Activated gamma-delta T cell treated with Interleukin-2 at 50 U/mL for 16 hours (primary cell): ENCODE results near the gene UBE2I.
A peak's percentile ranks its signal among the peaks of the same experiment; 100 is the strongest.

ENCODE experiments used
- DNase-seq: peaks from one replicate; pipeline ENCODE4 v3.0.0-alpha.2; 2020

Gene UBE2I

DNA sequence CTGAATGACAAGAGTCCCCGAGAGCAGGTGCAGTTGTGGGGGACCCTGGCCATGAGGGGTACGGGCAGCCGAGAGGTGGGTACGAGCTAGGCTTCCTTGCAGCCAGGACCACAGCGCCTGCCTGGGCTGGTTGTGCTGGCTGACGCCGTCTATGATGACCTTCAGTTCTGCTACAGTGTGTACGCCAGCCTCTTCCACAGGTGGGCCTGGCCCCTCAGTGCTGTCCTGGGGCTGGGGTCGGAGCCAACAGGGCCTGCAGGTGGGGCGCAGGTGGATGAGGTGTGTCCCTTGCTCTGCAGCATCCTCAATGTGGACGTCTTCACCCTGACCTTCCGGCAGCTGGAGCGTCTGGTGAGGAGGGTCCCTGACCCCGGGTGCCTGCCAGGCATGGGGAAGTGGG lies 35.1 kb downstream of the UBE2I start:
- DNase-seq, result no peak

DNA sequence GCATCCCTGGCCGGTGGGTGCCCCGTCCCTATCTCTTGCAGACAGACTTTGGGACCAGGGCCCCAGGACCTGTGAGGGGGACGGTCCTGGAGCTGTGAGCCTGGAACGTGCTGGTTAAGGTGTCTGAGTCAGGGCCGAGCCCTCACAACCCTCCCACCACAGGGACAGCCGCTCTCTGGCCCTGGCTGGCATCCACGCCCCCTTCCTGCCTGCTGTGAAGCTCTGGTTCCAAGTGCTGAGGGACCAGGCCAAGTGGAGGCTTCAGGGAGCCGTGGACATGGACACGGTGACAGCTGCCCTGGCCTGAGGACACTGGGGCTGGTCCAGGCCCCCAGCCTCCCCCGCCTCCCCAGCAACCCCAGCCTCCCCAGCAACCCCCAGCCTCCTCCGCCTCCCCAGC lies 35.7 kb downstream of the UBE2I start:
- no peak for DNase-seq

DNA sequence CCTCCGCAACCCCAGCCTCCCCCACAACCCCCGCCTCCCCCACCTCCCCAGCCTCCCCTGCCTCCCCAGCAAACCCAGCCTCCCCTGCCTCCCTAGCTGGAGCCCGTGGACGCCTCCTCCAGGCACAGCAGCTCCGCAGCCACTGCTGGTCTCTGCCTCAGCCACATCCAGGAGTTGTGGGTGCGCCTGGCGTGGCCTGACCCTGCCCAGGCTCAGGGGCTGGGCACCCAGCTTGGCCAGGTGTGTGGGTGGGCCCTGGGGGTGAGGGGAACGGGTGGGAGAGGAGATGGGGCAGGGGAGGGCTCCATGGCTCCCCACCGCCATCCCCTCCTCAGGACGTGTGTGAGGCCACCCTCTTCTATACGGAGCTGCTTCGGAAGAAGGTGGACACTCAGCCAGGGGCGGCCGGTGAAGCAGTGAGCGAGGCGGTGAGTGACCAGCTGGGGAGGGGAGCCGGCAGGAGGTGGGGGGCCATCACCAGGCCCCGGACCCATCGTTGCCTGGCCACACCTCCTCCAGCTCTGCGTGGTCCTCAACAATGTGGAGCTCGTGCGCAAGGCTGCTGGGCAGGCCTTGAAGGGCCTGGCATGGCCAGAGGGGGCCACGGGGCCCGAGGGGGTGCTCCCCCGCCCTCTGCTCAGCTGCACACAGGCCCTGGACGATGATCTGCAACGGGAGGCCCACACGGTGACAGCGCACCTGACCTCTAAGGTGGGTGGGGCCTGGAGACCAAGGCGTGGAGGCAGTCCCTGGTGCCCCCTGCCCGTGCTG lies 36.4 kb downstream of the UBE2I start:
- no peak for DNase-seq

DNA sequence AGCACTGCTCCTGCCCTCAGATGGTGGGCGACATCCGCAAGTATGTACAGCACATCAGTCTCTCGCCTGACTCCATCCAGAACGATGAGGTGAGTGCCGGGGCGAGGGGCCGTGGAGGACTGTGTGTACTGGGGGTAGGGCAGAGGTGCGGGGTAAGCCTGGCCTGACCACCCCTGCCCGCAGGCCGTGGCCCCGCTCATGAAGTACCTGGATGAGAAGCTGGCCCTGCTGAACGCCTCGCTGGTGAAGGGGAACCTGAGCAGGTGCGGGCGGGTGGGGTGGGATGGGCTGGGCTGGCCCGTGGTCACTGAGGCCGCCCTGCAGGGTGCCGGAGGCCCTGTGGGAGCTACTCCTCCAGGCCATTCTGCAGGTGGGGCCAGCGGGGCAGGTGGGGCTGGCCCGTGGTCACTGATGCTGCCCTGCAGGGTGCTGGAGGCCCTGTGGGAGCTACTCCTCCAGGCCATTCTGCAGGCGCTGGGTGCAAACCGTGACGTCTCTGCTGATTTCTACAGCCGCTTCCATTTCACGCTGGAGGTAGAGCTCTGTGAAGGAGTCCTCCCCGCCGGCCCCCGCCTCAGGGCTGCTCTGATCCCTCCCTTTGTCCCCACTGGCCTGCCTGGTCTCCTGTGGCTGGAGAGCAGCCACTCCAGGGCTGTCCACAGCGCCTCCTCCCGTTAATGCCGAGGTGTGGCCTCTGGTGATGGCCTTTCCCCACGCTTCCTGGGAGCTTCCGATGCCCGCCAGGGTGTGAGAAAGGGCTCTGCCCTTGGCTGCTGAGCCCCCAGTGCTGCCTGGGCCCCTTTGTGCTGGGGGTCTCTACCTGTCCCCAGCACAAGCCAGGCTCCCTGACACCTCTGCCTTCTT lies 37.2 kb downstream of the UBE2I start:
- DNase-seq, result no peak

DNA sequence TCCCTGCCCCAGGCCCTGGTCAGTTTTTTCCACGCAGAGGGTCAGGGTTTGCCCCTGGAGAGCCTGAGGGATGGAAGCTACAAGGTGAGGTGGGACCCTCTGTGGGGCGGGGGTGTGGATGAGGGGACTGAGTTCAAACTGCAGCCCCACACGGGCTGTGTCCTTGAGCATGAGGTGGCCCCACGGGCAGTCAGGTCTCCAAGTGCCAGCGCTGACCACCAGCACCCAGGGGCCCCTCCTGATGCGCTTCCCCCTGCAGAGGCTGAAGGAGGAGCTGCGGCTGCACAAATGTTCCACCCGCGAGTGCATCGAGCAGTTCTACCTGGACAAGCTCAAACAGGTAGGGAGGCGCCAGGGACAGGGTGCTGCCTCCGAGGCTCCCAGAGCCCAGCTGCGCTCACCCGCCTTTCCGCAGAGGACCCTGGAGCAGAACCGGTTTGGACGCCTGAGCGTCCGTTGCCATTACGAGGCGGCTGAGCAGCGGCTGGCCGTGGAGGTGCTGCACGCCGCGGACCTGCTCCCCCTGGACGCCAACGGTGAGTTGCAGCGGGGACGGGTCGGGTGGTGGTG lies 37.9 kb downstream of the UBE2I start:
- DNase-seq, result no peak

DNA sequence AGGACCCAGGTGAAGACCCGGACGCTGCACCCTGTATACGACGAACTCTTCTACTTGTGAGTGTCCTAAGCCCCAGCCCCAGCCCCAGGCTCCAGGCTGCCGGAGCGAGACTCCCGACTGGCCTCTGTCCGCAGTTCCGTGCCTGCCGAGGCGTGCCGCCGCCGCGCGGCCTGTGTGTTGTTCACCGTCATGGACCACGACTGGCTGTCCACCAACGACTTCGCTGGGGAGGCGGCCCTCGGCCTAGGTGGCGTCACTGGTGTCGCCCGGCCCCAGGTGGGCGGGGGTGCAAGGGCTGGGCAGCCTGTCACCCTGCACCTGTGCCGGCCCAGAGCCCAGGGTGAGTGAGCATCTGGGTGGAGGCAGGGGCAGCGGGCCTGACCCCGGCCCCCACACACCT lies 38.5 kb downstream of the UBE2I start:
- no peak for DNase-seq

DNA sequence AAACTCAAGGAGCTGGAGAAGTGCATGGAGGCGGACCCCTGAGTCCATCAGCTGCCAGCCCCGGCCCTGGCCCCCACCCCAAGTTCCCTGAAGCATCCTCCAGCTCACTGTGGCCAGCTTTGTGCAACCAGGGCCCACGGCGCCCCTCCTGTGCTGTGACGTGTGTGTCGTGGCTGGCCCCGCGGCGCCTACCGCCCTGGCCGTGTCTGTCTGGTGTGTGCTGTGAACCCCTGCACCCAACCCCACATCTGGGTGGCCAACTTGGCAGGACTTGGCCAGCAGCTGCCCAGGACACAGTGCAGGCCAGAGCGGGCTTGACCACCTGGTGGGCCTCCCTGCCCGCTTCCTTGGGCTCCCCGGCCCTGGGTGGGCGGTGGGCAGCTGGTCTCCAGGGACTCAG lies 39.0 kb downstream of the UBE2I start:
- DNase-seq, result no peak

DNA sequence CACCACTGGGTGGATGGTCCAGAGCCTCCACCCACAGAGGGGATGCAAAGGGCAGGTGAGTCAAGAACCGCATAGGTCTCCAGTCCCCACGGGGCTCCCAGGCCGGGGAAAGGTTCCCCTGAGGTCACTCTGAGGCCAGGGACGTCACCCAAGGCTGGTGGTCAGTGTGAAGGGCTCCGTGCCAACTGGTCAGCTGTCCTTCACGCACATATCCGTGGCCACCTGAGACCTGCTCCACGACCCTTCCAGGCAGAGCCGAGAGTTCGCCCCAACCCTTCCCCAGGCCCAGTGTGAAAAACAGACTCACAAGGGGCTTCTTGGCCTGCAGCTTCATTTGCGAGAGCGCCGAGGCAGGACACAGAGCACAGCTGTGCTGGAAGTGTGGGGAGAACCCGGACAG lies 39.5 kb downstream of the UBE2I start:
- no peak for DNase-seq

DNA sequence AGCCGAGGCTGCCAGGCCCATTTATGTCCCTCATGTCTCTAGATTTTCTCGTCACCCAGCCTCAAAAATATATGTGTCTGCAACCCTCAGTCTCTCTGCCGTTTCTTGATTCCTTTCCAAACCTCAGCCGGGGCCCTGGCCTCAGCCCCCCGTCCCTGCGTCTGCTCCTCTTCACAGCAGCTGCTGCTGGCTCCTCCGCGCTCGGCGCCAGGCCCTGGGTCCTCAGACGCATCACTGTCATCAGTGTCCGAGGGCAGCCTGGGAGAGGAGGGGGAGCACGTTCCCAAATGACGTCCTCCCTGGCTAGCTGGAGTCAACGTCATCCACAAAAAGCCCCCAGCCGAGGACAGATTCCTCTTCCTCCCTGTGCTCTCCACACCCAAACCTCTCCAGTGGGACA lies 39.9 kb downstream of the UBE2I start:
- DNase-seq, result no peak

DNA sequence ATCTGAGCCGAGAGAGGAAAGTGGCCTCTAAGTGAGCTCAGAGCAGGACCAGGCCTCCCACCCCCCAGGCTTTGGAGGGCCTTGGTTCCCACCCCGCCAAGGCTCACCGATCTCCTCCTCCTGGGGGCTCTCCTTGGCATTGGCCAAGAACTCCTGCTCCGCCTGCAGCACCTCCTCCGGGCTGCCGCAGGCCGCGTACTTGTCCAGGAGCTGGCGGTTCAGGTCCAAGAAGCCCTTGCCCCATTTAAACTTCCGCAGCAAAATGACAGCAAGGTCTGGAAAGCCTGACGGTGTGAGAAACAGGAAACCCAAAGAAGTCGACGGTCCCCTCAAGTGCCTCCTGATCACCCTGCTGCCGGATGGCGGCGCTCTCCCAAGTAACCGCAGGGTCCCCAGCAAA lies 40.5 kb downstream of the UBE2I start:
- DNase-seq, result no peak

DNA sequence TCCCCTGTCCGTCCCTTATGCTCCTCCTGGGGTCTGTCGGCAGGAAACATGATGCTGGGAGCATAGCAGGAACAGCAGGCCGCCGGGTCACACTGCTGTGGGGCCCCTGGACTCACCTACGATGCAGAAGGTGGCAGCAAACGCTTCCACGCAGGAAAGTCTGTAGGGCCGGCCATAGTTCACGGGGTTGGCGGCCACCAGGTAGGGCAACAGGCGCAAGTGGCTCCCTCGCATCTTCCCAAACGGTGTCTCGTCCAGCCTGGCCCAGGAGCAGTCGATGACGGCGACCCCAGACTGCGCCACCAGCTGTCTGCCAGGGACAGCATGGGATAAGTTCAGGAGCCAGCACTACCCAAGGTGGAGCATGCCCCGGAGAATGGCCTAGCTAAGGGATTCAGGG lies 41.3 kb downstream of the UBE2I start:
- no peak for DNase-seq

DNA sequence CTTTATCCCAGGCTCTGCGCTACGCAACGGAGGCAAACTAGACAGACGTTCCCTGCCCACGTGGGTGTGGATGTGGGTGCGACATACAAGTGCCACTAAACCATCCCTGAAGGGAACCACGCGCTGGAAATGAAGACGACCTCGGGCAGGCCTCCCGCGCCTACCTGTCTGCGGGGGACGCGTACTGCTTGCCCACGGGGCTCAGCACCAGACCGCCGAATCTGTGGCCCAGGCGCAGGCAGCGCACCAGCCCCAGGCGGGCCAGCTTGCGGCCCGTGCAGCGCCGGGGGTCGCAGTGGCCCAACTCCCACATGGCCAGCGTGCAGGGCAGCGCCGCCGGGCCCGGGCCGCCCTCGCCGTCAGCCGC lies 41.8 kb downstream of the UBE2I start:
- no peak for DNase-seq

DNA sequence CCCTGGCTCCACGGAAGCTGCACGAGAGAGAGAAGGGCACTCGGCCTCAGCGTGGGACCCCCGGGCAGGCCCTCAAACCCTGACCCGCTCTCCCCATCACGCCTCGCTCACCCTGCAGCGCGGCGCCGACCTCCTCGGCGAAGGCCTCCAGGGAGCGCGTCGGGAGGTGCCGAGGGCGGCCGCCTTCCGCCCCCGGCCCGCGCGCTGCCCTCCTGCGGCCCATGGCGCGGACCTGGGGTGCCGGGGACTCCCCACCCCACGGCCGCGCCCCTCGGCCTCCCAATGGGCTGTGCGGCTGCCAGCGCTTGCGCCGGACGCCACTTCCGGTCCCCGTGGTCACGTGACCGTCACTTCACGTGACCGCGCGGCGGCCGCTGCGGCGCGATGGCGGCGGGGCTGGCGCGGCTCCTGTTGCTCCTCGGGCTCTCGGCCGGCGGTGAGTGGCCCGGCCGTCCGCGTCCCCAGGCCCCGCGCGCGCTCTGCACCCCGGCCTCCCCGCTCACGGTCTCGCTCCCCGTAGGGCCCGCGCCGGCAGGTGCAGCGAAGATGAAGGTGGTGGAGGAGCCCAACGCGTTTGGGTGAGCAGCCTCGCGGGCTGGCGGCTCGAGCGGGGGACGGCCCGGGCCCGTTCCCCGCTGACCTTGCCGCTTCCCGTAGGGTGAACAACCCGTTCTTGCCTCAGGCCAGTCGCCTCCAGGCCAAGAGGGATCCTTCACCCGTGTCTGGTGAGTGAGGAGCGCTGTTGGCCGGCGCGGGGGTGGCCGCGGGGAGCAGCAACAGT lies 42.3 kb downstream of the UBE2I start, which contains the start of the genes GNPTG and TSR3:
GNPTG (plus strand) TSS at position 350 of the 781 bp plus-strand sequence; CDS start at position 385, 35 bp downstream.
TSR3 (minus strand) TSS at position 297 of the 781 bp plus-strand sequence; CDS start at position 223, 74 bp downstream.
- DNase-seq, result peak; percentile 82

DNA sequence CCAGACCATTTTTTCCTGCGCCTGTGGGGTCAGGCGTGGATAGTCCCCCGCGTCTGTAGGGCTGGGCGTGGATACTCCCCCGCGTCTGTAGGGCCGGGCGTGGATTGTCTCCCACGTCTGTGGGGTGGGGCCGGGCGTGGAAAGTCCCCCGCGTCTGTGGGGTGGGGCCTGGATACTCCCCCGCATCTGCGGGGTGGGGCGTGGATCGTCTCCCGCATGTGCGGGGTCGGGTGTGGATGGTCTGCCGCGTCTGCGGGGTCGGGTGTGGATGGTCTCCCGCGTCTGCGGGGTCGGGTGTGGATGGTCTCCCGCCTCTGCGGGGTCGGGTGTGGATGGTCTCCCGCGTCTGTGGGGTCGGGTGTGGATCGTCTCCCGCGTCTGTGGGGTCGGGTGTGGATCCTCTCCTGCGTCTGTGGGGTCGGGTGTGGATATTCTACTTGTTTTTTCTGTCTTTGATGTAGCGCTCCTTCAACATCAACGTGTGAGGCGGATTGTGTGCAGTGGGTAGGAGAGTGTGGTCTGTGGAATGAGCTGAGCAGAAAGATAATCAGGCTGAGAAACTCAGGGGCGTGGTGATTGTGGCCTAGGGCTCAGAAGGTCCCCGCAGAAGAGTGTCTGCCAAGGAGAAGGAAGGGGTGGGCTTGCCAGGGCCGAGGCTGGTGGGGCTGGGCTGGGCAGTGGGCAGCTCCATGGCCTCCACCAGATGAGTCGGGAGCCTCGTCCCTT lies 45.5 kb downstream of the UBE2I start:
- DNase-seq, result no peak

DNA sequence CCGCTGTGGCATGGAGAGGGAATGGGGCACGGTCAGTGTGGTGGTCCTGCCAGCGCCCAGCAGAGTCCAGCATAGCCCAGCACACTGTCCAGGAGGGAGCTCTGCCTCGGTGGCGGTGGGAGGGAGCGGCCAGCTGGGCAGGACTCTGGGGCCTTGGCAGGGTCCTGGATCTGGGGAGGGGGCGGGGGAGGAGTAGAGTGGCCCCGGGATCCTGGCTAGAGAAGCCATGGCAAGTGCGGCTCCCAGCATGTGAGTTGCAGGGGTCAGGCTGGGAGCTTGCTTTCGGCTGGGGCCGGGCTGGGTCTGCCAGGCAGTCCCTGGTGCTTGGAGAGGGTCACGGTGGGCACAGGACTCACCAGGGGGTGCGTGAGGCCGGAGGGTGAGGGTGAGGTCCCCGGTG lies 46.2 kb downstream of the UBE2I start:
- no peak for DNase-seq

DNA sequence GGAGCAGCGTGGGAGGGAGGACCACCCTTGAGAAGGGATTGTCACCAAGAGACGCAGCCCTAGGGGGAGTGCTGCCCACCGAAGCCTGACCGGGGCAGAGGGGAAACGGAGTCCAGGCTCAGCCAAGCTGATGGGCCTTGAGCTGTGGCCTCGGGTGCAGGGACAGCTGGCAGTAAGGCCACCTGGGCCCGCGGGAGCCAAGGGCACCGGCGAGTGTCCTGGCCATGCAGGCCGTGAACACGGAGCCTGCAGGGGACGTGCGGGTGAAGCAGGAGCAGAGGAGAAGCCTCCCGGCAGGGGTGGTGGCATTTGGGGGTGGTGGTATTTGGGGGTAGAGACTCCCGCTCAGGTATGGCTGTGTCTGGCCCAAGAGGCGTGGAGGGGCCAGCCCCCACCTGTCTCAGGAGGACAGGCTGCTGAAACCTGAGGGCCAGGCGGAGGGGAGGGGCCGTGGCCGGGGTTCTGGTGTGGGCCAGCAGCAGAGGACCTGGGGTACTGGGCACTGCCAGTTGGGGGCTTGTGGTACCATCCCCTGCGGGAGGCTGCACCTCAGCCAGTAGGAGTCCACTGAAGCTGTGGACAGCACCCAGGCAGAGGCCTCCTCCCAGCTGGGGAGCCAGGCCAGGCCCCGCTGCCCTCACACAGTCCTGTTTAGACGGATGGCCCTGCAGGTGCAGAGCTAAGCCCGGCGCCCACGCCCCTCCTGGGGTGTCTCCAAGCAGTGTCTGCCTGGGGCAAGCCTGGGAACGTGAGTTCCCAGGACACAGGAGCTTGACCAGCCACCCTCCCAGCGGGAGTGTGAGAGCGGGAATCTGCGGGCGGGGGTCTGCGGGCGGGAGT lies 46.8 kb downstream of the UBE2I start:
- DNase-seq, result no peak

DNA sequence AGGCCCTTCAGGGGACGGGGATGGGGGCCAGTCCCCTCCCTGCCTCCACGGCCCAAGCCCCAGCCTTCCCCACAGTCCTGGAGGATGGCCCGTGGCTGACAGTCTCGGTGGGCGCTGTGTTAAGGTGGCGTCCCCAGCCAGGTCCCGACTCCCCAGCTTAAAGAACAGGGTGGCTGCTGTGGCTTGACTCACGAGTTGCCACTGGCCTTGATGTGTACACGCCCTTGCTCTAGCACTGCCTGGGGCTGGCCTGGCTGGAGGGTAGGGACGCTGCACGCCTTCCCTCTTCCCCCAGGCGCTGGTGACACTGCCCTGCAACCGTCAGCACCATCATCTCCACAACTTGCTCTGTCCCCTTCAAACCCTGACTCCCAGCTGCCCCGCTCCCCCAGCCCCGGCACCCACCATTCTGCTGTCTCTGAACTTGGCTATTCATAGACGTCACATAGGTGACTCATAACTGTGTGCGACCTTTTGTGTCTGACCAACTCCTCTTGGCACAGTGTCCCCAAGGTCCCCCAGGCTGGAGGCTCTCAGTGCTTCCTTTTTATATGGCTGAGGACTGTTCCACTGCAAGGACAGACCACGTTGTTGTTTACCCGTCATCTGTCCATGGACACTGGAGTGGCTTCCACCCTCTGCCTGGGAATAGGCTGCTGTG lies 48.6 kb downstream of the UBE2I start:
- DNase-seq, result no peak

DNA sequence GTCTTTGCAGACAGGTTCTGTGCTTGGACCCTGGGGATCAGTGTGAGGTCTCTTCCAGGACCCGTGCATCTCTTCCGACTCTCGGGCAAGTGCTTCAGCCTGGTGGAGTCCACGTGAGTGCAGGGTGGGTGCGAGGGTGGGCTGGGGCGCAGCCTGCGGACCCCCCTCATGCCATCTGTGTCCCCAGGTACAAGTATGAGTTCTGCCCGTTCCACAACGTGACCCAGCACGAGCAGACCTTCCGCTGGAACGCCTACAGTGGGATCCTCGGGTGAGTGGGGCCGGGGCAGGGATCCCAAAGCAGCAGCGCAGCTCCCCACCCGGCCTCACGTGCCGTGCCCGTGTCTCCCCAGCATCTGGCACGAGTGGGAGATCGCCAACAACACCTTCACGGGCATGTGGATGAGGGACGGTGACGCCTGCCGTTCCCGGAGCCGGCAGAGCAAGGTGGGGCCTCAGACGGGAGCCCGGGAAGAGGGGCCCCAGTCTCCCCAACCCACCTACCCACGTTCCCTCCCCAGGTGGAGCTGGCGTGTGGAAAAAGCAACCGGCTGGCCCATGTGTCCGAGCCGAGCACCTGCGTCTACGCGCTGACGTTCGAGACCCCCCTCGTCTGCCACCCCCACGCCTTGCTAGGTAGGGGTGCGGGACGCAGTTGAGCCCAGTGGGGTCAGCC lies 52.4 kb downstream of the UBE2I start:
- DNase-seq, result no peak

DNA sequence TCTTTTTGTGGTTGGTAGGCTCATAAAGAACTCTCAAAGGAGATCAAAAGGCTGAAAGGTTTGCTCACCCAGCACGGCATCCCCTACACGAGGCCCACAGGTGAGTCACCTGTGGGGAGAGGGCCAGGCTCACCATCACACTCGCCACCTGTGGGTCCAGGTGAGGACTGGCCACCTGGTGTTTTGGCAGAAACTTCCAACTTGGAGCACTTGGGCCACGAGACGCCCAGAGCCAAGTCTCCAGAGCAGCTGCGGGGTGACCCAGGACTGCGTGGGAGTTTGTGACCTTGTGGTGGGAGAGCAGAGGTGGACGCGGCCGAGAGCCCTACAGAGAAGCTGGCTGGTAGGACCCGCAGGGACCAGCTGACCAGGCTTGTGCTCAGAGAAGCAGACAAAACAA lies 53.4 kb downstream of the UBE2I start:
- DNase-seq, result no peak

DNA sequence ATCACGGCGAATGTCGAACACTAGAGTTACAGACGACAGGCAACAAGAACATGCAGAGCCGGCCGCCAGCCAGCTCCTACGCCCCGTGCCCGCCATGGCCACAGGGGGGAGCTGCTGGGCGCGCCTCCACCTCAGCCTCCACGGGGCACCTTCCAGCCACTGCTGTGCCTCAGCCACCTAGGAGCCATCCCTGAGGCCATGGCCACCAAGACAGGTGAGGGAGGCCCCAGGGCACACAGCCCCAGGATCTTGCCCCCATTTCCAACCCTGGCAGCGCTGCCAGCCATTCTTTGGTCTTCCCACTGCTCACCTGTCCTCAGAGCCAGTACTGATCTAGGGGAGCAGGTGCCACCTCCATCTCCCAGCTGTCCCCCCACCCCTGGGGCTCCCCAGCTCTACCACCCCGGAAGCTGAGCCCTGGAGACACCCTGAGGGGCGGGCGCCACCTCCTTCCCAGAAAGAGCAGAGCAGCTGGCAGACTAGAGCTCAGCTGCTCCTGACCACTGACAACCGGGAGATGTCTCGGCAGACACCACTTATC lies 54.1 kb downstream of the UBE2I start:
- peak; percentile 67 for DNase-seq
